NK-92 (cell line): ENCODE data around the gene PPARA.
"Not testable (repeated sequence)": the region's sequence is repeated elsewhere in the genome, so short reads cannot be mapped to it uniquely, and the experiment has no call there.

Experiments used
- DNase-seq: peaks from one replicate; lab custom pipeline; 2025; ENCODE audit not compliant: unreplicated experiment; lab: John Stamatoyannopoulos, UW

Gene PPARA

GRCh38 chr22:46165977-46166376 lies 15.7 kb downstream of the PPARA start:
- no peak for DNase-seq

GRCh38 chr22:46169628-46170027 lies 19.3 kb downstream of the PPARA start:
- no peak for DNase-seq

GRCh38 chr22:46171940-46172339 lies 21.6 kb downstream of the PPARA start:
- DNase-seq: no peak

- DNase-seq: no peak
Observed at GRCh38 chr22:46172522-46173110, 22.3 kb downstream of the PPARA start.

- DNase-seq: no peak
Observed at GRCh38 chr22:46173152-46173551, 22.8 kb downstream of the PPARA start.

GRCh38 chr22:46175631-46176030 lies 25.3 kb downstream of the PPARA start:
- DNase-seq: no peak

- no peak for DNase-seq
Observed at GRCh38 chr22:46176508-46177003, 26.2 kb downstream of the PPARA start.

- DNase-seq: no peak
Observed at GRCh38 chr22:46178755-46179505, 28.6 kb downstream of the PPARA start.

- no peak for DNase-seq
Observed at GRCh38 chr22:46179748-46180147, 29.4 kb downstream of the PPARA start.

GRCh38 chr22:46180370-46181137 lies 30.2 kb downstream of the PPARA start:
- no peak for DNase-seq

GRCh38 chr22:46183733-46184132 lies 33.4 kb downstream of the PPARA start:
- DNase-seq: no peak

GRCh38 chr22:46185283-46185682 lies 35.0 kb downstream of the PPARA start:
- no peak for DNase-seq

- DNase-seq: no peak
Observed at GRCh38 chr22:46187862-46188261, 37.5 kb downstream of the PPARA start.

- no peak for DNase-seq
Observed at GRCh38 chr22:46192210-46192993, 42.1 kb downstream of the PPARA start.

GRCh38 chr22:46193898-46194310 lies 43.6 kb downstream of the PPARA start:
- DNase-seq: no peak

GRCh38 chr22:46195487-46196165 lies 45.3 kb downstream of the PPARA start:
- DNase-seq: no peak

GRCh38 chr22:46196278-46196677 lies 46.0 kb downstream of the PPARA start:
- no peak for DNase-seq

GRCh38 chr22:46198274-46198673 lies 47.9 kb downstream of the PPARA start:
- no peak for DNase-seq

GRCh38 chr22:46198806-46199205 lies 48.5 kb downstream of the PPARA start:
- not testable (repeated sequence) for DNase-seq

- no peak for DNase-seq
Observed at GRCh38 chr22:46201059-46201757, 50.9 kb downstream of the PPARA start.
